HG02938 (cell line): ENCODE measurements around the gene EHMT2.
"Not testable (repeated sequence)": the region's sequence is repeated elsewhere in the genome, so short reads cannot be mapped to it uniquely, and the experiment has no call there.

Experiments
- ATAC-seq: cut with Tn5 transposase; IDR thresholded peaks from one replicate; pipeline ENCODE4 v1.9.1; 2021; ENCODE audit warnings: mild to moderate bottlenecking, moderate library complexity; ENCODE audit not compliant: unreplicated experiment

The EHMT2 gene

DNA sequence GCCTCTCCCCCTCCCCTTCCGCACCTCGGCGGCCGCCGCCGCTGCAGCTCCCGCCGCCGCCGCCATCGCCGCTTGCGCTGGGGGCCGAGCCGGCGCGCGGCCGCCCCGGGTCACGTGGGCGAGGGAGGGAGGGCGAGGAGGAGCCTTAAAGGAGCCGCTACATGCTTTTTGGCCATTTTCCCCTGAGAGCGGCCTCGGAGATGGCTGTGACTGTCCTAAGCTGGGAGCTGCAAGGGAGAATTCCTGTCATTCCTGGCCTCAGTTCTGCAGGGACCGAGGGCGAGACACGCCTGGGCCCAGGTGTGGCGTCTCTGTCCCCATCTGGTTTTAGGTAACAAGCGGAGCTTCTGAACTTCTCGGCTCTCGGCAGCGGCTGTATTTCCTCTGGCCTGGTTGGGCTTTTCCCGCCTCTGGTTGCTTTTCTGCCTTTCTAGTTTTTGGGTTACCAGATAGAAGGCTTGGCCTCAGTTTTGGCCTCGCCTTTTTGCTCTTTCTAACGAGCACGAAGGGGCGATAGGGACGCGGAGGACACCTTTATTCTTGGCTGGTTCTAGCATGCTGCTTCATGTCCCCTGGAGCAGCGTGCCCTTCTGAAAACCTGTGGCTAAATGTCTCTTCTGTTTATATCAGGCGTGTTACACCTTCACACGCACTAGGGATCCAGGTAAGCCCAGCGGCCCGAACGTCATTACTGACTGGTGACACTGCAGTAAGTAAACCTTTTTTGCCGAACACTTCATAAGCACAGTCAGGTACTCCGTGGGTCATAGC, at the start of gene EHMT2:
Gene EHMT2, minus strand, starts transcription at position 87 of the 771 bp plus-strand sequence. Its CDS starts 21 bp downstream, at position 66.
- no peak for ATAC-seq

DNA sequence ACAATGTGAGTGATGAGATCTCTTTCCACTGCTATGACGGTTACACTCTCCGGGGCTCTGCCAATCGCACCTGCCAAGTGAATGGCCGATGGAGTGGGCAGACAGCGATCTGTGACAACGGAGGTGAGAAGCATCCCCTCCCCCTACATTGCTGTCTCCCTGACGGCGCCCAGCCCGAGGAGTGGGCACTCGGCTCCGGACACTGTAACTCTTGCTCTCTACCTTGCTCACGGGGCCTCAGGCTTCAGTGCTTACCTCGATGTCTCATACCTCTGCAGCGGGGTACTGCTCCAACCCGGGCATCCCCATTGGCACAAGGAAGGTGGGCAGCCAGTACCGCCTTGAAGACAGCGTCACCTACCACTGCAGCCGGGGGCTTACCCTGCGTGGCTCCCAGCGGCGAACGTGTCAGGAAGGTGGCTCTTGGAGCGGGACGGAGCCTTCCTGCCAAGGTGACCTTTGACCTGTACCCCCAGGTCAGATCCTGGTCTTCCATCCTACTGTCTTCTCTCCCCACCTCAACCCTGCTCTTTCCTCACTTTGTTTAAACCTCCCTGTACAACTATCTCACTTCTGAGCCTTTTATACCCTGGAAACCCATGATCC, 49.7 kb upstream of the EHMT2 start:
- ATAC-seq, result no peak

GRCh38 chr6:31946370-31946885, 48.9 kb upstream of the EHMT2 start:
- no peak for ATAC-seq

- no peak for ATAC-seq
Measured at GRCh38 chr6:31945507-31946369, 48.2 kb upstream of the EHMT2 start, which contains the start of gene CFB. Gene CFB, plus strand, starts transcription at chr6:31946095. Its CDS starts 127 bp downstream, at chr6:31946222.

DNA sequence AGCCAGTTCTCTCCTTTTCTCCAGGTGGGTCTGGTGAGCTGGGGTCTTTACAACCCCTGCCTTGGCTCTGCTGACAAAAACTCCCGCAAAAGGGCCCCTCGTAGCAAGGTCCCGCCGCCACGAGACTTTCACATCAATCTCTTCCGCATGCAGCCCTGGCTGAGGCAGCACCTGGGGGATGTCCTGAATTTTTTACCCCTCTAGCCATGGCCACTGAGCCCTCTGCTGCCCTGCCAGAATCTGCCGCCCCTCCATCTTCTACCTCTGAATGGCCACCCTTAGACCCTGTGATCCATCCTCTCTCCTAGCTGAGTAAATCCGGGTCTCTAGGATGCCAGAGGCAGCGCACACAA, 47.6 kb upstream of the EHMT2 start:
- no peak for ATAC-seq

GRCh38 chr6:31943742-31944141, 46.2 kb upstream of the EHMT2 start:
- no peak for ATAC-seq

- no peak for ATAC-seq
Measured at GRCh38 chr6:31940256-31940664, 42.8 kb upstream of the EHMT2 start.

DNA sequence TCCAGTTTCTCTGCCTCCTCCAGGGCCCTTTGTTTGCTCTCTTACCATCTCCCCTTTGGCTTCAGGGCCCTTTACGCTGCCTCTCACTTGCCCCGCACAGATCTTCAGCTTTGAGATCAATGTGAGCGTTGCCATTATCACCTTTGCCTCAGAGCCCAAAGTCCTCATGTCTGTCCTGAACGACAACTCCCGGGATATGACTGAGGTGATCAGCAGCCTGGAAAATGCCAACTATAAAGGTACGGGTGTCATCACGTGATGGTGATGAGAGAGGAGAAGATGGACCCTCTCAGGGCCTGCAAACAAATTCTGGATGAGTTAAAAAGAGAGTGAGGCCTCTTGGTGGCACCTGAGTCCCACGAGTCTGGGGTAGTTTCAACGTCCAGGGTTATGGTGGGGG, 38.3 kb upstream of the EHMT2 start:
- no peak for ATAC-seq

GRCh38 chr6:31935021-31935420, 37.5 kb upstream of the EHMT2 start:
- no peak for ATAC-seq

DNA sequence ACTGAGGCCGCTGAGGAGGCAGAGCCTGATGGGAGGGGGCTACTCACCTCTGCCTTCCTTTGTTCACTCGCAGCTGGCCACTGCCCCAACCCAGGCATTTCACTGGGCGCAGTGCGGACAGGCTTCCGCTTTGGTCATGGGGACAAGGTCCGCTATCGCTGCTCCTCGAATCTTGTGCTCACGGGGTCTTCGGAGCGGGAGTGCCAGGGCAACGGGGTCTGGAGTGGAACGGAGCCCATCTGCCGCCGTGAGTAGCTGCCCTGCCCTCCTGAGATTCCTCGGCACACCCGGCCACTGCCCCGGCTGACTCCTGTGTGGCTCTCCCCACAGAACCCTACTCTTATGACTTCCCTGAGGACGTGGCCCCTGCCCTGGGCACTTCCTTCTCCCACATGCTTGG, 36.0 kb upstream of the EHMT2 start:
- no peak for ATAC-seq

DNA sequence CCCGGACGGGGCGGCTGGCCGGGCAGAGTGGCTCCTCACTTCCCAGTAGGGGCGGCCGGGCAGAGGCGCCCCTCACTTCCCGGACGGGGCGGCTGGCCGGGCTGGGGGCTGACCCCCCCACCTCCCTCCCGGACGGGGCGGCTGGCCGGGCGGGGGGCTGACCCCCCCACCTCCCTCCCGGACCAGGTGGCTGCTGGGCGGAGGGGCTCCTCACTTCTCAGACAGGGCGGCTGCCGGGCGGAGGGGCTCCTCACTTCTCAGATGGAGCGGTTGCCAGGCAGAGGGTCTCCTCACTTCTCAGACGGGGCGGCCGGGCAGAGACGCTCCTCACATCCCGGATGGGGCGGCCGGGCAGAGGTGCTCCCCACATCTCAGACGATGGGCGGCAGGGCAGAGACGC, 34.6 kb upstream of the EHMT2 start:
- ATAC-seq, result not testable (repeated sequence)

- no peak for ATAC-seq
Measured at GRCh38 chr6:31930962-31931361, 33.5 kb upstream of the EHMT2 start.

DNA sequence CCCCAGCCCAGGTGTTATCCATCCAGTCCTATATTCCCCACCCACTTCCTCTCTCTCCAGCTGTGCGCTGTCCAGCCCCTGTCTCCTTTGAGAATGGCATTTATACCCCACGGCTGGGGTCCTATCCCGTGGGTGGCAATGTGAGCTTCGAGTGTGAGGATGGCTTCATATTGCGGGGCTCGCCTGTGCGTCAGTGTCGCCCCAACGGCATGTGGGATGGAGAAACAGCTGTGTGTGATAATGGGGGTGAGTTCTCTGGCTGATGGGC, 31.1 kb upstream of the EHMT2 start:
- no peak for ATAC-seq

DNA sequence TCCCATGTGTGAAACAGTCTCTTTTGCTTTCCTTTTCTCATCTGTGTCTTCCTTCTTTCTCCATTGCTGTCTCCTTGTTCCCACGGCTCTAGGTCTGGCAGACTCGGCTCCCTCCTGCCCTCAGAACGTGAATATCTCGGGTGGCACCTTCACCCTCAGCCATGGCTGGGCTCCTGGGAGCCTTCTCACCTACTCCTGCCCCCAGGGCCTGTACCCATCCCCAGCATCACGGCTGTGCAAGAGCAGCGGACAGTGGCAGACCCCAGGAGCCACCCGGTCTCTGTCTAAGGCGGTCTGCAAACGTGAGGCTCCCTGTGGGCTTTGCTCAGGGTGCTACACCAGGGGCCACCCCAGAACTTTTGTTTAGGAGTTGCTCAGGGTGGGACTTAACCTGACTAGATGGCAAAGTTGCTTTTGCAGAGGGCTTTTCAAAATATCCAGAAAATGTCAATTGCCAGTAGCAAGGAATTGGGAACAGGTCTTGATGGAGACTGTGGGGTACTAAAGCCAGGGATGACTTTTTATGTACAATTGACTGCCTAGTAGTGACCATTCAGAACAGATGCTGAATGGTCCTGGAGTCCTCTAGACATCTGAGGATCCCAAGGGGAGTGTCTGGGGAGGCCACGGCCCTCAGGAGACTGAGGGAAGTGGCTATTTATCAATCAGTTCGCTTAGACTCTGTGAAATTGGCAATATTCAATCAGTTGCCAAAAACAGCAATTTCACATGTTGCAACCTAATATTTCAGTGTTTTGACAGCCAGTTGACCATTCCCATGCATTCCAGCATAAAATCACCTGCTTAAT, 30.6 kb upstream of the EHMT2 start:
- ATAC-seq, result no peak

GRCh38 chr6:31927242-31927862, 29.9 kb upstream of the EHMT2 start, which contains the start of gene C2:
Gene C2, plus strand, starts transcription at chr6:31927717. Its CDS starts 36 bp downstream, at chr6:31927753.
- no peak for ATAC-seq

DNA sequence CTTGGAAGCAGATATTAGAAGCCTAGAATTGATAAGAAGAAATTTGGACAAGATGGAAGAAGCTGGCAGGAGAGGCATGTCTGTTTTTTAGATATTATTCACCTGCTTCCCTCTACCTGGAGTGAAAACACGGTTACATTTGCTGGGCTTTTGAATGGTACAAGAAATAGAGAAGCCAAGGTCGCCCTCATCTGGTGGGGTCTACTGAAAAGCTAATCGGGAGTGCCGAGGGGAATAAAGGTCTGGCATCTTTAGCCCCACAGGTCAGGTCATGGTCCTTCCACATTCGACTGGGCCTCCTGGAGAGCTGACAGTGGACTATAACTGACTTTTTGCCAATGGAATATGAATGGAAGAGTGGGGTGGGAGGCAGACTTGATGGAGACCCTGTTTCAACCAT, 25.4 kb upstream of the EHMT2 start:
- no peak for ATAC-seq

- ATAC-seq, result no peak
Measured at GRCh38 chr6:31920811-31921210, 23.3 kb upstream of the EHMT2 start.

DNA sequence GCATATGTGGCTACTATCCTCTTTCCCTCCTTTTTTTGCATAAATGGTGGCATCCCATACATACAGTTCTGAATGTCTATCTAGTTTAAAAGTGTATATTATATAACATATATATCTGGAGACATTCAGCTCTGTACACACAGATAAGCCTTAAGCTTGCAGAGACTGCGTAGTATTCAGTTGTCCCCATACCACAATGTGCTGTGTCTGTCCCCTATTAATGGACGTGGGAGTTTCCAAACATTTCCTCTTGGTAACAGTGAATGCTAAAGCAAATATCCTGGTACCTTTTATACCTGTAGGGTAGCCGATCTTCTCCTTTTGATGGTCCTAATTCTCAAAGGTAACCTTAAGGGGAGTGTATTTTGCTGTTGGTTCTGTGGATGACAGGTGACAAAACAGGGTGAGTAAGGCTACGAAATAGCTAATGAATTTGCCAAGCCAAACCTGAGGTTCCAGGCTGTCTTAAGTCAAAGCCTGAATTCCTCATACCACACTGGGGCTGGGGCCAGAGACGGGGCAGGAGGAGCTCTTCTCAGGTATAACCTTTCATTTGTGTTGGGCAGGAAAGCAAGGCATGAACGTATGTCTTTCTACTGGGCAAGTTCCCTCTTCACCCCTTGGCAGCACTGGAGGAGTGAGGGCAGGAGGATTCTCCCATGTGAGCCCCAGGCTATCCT, 22.3 kb upstream of the EHMT2 start:
- ATAC-seq, result no peak

DNA sequence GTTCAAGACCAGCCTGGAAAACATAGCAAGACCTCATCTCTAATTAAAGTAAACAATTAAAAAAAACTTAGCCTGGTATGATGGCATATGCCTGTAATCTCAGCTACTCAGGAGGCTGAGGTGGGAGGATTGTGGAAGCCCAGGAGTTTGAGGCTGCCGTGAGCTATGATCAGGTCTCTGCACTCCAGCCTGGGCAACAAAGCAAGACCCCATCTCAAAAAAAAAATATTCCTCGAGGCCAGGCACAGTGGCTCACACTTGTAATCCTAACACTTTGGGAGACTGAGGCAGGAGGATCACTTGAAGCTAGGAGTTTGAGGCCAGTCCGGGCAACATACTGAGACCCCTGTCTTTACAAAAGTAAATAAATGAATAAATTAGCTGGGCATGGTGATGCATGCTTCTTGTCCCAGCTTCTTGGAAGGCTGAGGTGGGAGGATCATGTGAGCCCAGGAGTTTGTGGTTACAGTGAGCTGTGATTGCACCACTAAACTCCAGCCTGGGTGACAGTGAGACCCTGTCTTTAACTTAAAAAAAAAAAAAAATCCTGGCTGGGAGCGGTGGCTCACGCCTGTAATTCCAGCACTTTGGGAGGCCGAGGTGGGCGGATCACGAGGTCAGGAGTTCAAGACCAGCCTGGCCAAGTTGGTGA, 20.7 kb upstream of the EHMT2 start:
- ATAC-seq, result no peak
